Activated naive CD4-positive, alpha-beta T cell treated with anti-CD3 and anti-CD28 coated beads, Interleukin-2, amount 50 U/mL, for 16 hours (primary cell): ENCODE data around the gene RAPGEF2.
"Not testable (repeated sequence)": the region's sequence is repeated elsewhere in the genome, so short reads cannot be mapped to it uniquely, and the experiment has no call there.

Source experiments
- DNase-seq: peaks from one replicate; pipeline ENCODE4 v3.0.0-alpha.2; 2020

RAPGEF2 gene

DNA sequence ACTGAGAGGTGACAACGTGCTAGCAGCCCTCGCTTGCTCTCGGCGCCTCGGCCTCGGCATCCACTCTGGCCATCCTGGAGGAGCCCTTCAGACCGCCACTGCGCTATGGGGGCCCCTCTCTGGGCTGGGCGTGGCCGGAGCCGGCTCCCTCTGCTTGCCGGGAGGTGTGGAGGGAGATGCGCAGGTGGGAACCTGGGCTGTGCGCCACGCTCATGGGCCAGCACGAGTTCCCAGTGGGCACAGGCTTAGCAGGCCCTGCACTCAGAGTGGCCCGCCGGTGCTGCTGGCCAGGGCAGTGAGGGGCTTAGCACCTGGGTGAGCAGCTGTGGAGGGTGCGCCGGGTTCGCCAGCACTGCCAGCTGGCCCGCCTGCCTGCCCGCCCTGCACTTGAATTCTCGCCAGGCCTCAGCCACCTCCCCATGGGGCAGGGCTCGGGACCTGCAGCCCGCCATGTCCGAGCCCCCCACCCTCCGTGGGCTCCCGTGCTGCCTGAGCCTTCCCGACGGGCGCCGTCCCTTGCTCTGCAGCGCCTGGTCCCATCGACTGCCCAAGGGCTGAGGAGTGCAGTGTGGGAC lies 148.0 kb downstream of the RAPGEF2 start:
- no peak for DNase-seq

- DNase-seq = not testable (repeated sequence)
Measured at GRCh38 chr4:159251580-159251979, 148.7 kb downstream of the RAPGEF2 start.

- DNase-seq = no peak
Measured at GRCh38 chr4:159252491-159252890, 149.6 kb downstream of the RAPGEF2 start.

DNA sequence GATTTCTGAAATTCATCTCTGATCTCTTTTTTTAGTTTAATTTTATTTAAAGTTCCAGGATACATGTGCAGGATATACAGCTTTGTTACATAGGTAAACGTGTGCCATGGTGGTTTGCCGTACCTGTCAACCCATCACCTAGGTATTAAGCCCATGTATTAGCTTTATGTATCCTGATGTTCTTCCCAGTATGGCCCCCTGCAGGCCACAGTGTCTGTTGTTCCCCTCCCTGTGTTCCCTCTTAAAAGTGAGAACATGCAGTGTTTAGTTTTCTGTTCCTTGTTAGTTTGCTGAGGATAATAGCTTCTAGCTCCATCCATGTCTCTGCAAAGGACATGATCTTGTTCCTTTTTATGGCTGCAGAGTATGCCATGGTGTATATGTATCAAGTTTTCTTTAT lies 153.2 kb downstream of the RAPGEF2 start:
- no peak for DNase-seq

GRCh38 chr4:159258889-159259560 lies 156.1 kb downstream of the RAPGEF2 start:
- no peak for DNase-seq

DNA sequence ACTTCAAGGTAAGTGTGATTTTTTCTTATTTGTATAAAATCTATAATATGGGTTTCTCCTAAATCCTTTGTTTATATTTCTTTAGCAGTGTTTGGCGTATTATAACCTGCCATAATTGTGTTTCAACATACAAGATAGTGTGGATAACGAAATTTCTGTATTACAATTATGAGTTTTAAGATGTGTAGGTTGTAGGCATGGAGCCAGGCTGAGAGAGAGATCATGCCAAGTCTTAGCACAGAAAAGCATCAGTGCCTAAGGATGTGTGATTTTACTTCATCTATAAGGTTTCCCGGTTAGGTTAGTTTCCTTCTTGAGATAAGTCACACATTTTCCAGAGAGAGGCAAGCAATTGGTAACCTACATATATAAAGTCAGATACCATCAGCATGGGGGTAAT lies 161.2 kb downstream of the RAPGEF2 start:
- DNase-seq = no peak

DNA sequence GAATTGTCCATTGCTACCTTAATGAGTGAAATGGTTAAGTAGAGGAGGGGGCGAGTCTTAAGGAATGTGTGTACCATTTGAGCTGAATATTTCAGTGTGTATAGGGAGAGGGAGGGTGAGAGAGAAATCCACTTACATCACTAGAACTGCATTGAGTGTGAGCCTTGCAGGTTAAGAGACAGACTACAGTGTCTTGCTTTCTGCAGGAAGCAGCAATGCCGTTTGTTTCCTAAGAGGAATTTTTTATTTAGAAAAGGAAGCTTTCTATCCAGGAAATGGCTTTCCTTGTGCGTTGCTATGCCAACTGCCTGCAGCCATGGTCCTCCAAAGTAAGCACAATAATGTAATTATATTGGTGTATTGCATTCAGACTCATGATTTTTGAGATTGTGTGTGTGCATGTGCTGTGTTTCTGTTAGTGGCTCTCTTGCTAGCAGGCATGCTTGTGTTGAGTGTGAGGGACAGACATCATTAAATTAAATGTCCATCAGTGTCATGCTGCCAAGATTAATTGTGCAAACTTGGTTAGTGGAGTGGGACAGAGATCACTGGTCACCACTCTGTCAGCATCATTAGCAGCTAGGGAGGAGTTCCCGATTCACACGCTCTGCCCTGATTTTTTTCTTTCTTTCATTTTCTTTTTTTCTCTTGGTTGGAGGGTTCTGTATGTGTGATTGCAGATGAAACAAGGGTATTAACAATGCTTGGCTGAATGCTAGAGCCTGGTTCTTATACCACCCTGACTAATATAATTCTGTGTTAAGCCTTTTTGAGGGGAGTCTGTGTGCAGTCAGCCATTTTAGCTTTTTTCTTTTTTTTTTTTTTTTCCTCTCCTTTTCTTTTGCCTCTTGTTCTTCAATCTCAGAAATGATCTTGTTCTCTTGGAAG lies 164.3 kb downstream of the RAPGEF2 start:
- DNase-seq = no peak

GRCh38 chr4:159267869-159268285 lies 165.0 kb downstream of the RAPGEF2 start:
- no peak for DNase-seq

DNA sequence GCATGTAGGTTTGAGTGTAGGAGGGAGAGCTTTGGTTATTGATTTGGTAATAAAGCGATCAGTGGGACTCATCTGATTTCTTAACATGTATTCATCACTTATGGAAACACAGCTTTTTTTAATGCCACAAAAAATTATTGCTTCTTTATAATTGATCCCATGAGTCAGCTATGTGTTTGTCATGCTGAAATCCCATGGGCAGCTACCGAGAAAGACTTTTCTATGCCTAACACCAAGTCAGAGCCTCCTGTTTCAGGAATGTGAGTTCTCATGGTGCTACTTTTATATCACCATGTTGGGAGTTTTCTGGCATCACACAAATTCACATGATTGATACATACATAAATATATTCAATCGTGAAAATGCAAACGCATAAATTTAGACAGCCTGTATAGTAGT lies 165.7 kb downstream of the RAPGEF2 start:
- no peak for DNase-seq

DNA sequence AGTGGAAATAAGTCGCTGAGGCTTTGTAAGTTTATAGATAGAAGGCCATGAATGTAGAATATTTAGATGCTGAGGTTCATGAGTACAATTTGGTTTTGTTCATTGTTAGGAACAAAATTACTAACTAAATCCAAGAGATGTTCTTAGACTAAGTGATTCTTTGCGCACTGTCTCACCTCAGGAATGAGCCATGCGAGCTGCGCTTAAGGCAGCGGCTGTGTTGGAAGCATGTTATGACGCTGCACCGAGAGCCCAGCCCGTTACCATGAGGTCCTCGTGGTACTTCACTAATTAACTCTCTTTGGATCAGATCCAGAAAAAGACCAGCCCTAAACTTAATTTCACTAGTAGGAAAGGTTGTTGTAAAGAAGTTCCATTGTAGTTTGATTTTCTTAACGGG lies 166.2 kb downstream of the RAPGEF2 start:
- no peak for DNase-seq

GRCh38 chr4:159269956-159270355 lies 167.1 kb downstream of the RAPGEF2 start:
- no peak for DNase-seq

GRCh38 chr4:159271856-159272255 lies 169.0 kb downstream of the RAPGEF2 start:
- no peak for DNase-seq

- DNase-seq = no peak
Measured at GRCh38 chr4:159272273-159273140, 169.6 kb downstream of the RAPGEF2 start.

DNA sequence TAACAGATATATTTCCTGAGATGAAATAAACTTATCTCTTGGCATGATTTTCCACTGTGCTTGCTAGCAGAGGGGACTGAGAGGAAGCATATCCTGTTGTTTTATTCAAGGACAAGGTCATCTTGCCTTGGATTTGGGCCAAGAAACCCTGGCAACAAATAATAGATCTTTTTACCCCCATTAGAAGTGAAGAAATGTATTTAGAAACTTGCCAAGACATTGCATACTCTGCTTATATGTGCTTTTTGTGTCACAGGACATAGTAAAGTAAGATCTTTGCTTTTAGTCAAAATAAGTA lies 170.2 kb downstream of the RAPGEF2 start:
- no peak for DNase-seq

DNA sequence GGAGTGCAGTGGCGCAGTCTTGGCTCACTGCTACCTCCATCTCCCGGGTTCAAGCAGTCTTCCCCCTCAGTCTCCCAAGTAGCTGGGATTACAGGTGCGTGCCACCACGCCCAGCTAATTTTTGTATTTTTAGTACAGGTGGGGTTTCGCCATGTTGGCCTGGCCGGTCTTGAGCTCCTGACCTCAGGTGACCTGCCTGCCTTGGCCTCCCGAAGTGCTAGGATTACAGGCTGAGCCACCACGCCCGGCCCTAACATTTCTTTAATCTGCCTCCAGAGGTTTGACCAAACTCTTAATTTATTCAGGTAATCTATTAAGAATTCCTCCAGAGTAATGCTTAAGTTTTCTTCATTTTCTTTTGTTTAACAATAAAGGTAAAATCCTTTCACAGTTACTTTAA lies 171.0 kb downstream of the RAPGEF2 start:
- DNase-seq = no peak

DNA sequence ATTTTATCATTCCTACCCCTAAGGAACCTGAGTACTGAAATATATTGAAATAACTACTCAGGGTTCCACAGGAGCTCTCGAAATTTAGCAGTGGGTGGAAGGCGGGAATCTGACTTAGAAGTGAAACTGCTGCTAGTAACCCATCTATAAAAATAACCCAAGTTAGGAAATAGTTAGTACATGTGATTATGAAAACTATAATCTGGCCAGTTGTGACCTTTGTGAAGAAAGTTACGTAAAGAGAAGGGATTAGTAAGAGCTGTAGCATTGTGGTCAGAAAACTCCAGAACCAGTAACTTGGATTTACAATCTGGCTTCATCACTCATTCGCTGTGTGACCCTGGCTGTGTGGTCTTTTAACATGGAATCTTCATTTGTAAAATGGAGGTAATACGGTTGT lies 175.5 kb downstream of the RAPGEF2 start:
- DNase-seq = no peak

DNA sequence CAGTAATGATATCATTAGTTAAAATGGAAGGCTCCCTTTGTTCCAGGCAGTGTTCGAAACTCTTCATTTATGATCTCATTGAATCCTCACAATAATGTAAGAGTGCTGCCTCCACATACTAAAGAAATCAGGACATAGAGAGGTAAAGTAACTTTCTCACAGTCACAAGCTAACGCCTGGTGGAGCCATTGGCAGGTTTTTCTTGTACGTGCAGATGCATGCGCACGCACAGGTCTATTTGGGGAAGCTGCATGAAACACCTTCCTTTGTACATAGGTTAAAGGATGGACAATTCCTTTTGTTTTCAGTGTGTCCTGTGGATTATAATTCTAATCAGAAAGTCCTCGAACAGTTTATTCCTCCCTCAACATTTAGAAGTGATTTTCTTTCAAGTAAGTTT lies 176.2 kb downstream of the RAPGEF2 start:
- no peak for DNase-seq

- DNase-seq = no peak
Measured at GRCh38 chr4:159280442-159281172, 177.7 kb downstream of the RAPGEF2 start.

GRCh38 chr4:159281771-159282170 lies 178.9 kb downstream of the RAPGEF2 start:
- no peak for DNase-seq

- DNase-seq = no peak
Measured at GRCh38 chr4:159282329-159282728, 179.4 kb downstream of the RAPGEF2 start.

GRCh38 chr4:159282944-159283343 lies 180.1 kb downstream of the RAPGEF2 start:
- no peak for DNase-seq

DNA sequence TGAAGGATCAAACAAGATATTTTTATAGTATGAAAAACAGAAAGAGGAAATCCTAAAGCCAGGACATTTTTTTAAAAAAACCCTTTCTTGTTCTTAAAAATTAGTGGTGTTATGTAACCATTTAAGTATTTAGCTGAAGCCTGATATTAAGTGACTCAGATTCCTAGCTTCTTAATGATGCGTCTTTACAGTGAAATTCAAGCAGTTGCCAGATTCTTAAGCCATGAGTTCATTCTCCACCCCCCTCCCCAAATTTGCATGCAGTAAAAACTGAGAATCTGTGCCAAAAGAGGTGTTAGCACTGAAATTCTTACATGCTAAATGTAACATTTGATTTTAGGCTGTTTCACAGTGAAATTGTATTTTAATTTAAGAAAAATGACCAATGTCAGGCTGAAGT lies 180.8 kb downstream of the RAPGEF2 start:
- DNase-seq = no peak

- no peak for DNase-seq
Measured at GRCh38 chr4:159284113-159284512, 181.2 kb downstream of the RAPGEF2 start.
